Neural cell (in vitro differentiated cells): ENCODE measurements around the gene SMIM38.

Experiments used
- CTCF ChIP-seq: fragments of 450-650 bp; IDR thresholded peaks from 2 replicates; pipeline ENCODE4 v1.5.1; 2014; ENCODE audit warnings: antibody characterized with exemption, mild to moderate bottlenecking, moderate library complexity; ENCODE audit not compliant: poor library complexity, severe bottlenecking
- EP300 ChIP-seq: fragments of 450-650 bp; conservative IDR thresholded peaks from 2 replicates; pipeline ENCODE4 v1.6.1; 2014; ENCODE audit warnings: antibody characterized with exemption, mild to moderate bottlenecking, moderate library complexity; ENCODE audit not compliant: poor library complexity, severe bottlenecking
- EZH2 ChIP-seq: fragments of 200-600, 300-800 bp; shearing (Covaris generic), sonication (generic); IDR thresholded peaks from 2 replicates; pipeline ENCODE4 v1.6.1; 2014; ENCODE audit warnings: antibody characterized with exemption, low read length, borderline replicate concordance, mild to moderate bottlenecking; ENCODE audit not compliant: insufficient read depth, poor library complexity, severe bottlenecking
- POLR2AphosphoS5 ChIP-seq: IDR thresholded peaks from 2 replicates; pipeline ENCODE4 v1.6.1; 2012
- REST ChIP-seq: IDR thresholded peaks from 2 replicates; pipeline ENCODE4 v1.6.1; 2012; ENCODE audit warnings: borderline replicate concordance
- TAF1 ChIP-seq: IDR thresholded peaks from 2 replicates; pipeline ENCODE4 v1.6.1; 2012; ENCODE audit warnings: low read depth

- TF ChIP-seq CTCF (no peak), TAF1 (no peak), REST (no peak), EZH2 (no peak), POLR2AphosphoS5 (no peak), EP300 (no peak)
These were observed 24.6 kb upstream of the SMIM38 start for GRCh38 chr11:69131121-69131566.
